DND-41 (cell line): ENCODE measurements around the gene PCYOX1L.

ENCODE experiments used
- ATAC-seq: fragments of 200-7000 bp; cut with Tn5 transposase; 3 replicates; pipeline ENCODE4 v1.9.1; 2021; ENCODE audit warnings: low read depth; ENCODE audit not compliant: insufficient read depth
- DNase-seq: peaks from one replicate; pipeline ENCODE4 v3.0.0-alpha.2; 2020
- H2AFZ ChIP-seq: 2 replicates; pipeline ENCODE4 v1.6.0; 2012; ENCODE audit warnings: low read depth, low read length
- H3K27ac ChIP-seq: 2 replicates; pipeline ENCODE4 v1.5.1; 2012; ENCODE audit warnings: low read length, inconsistent platforms
- H3K27me3 ChIP-seq: fragments of 200-600 bp; sonication (generic); 2 replicates; pipeline ENCODE4 v1.6.0; 2012; ENCODE audit warnings: low read length, mild to moderate bottlenecking, inconsistent platforms; ENCODE audit not compliant: insufficient read depth, poor library complexity
- H3K36me3 ChIP-seq: 2 replicates; pipeline ENCODE4 v1.5.1; 2012; ENCODE audit warnings: low read length, inconsistent platforms; ENCODE audit not compliant: insufficient read depth
- H3K4me1 ChIP-seq: 2 replicates; pipeline ENCODE4 v1.5.1; 2012; ENCODE audit warnings: mild to moderate bottlenecking, low read length; ENCODE audit not compliant: insufficient read depth
- H3K4me2 ChIP-seq: 2 replicates; pipeline ENCODE4 v1.6.0; 2012; ENCODE audit warnings: mild to moderate bottlenecking, moderate library complexity, low read length, inconsistent platforms; ENCODE audit not compliant: insufficient read depth
- H3K4me3 ChIP-seq, 2 experiments: fragments of 200-600 bp in 1 of 2; shearing (Covaris generic) in 1 of 2; 2 replicates each; pipeline ENCODE4 v1.5.1; 2012 to 2016; ENCODE audit warnings: inconsistent platforms in 2 of 2, low read length in 2 of 2, mild to moderate bottlenecking in 2 of 2, low read depth in 1 of 2, moderate library complexity in 1 of 2
- H3K79me2 ChIP-seq: 2 replicates; pipeline ENCODE4 v1.6.0; 2012; ENCODE audit warnings: low read length, inconsistent platforms; ENCODE audit not compliant: insufficient read depth
- H3K9ac ChIP-seq: 2 replicates; pipeline ENCODE4 v1.6.0; 2012; ENCODE audit warnings: low read depth, mild to moderate bottlenecking, inconsistent platforms, low read length, moderate library complexity
- H3K9me3 ChIP-seq: 2 replicates; pipeline ENCODE4 v1.5.1; 2012; ENCODE audit warnings: low read length, moderate library complexity, mild to moderate bottlenecking, inconsistent platforms; ENCODE audit not compliant: insufficient read depth, severe bottlenecking
- H4K20me1 ChIP-seq: 2 replicates; pipeline ENCODE4 v1.6.0; 2012; ENCODE audit warnings: low read length; ENCODE audit not compliant: insufficient read depth
- CTCF ChIP-seq: IDR thresholded peaks from 2 replicates; pipeline ENCODE4 v1.5.1; 2012; ENCODE audit warnings: borderline replicate concordance, low read length, moderate library complexity, mild to moderate bottlenecking; ENCODE audit not compliant: poor library complexity, severe bottlenecking; ENCODE audit errors: extremely low read depth
- EZH2 ChIP-seq: IDR thresholded peaks from 3 replicates; pipeline ENCODE4 v1.6.1; 2012; ENCODE audit warnings: borderline replicate concordance, low read depth, mild to moderate bottlenecking, moderate library complexity, low read length, inconsistent platforms; ENCODE audit not compliant: severe bottlenecking

PCYOX1L gene

GRCh38 chr5:149328177-149328576 is 29.7 kb upstream of the PCYOX1L start:
- Histone ChIP-seq H4K20me1 (no peaks in the 10 kb centered on the region), H3K79me2 (no peaks in the 10 kb centered on the region), H3K9me3 (no peaks in the 10 kb centered on the region), H3K9ac (no peak overlapping the region), H3K4me2 (no peak overlapping the region), H3K27ac (no peak overlapping the region), H3K27me3 (no peaks in the 10 kb centered on the region), H2AFZ (no peak overlapping the region), H3K36me3 (no peaks in the 10 kb centered on the region), H3K4me3 (no peak overlapping the region), H3K4me1 (no peaks in the 10 kb centered on the region)
- TF ChIP-seq EZH2 = no peak
- TF ChIP-seq CTCF = no peak
- no peak for ATAC-seq
- DNase-seq = no peak

GRCh38 chr5:149333711-149334443 is 24.0 kb upstream of the PCYOX1L start:
- H2AFZ ChIP-seq = no peak overlapping the region
- H3K9ac ChIP-seq = no peak overlapping the region
- DNase-seq (no peak), ATAC-seq (no peak)
- no peaks in the 10 kb centered on the region for H4K20me1 ChIP-seq
- no peak overlapping the region for H3K4me3 ChIP-seq
- no peak overlapping the region for H3K27ac ChIP-seq
- no peaks in the 10 kb centered on the region for H3K9me3 ChIP-seq
- no peaks in the 10 kb centered on the region for H3K4me1 ChIP-seq
- H3K36me3 ChIP-seq = no peaks in the 10 kb centered on the region
- H3K79me2 ChIP-seq = no peaks in the 10 kb centered on the region
- H3K4me2 ChIP-seq = no peak overlapping the region
- no peaks in the 10 kb centered on the region for H3K27me3 ChIP-seq
- TF ChIP-seq EZH2 = no peak
- TF ChIP-seq CTCF = no peak

- ATAC-seq (no peak), DNase-seq (no peak)
- H3K4me1 ChIP-seq = no peaks in the 10 kb centered on the region
- no peaks in the 10 kb centered on the region for H4K20me1 ChIP-seq
- TF ChIP-seq CTCF = no peak
- TF ChIP-seq EZH2 = no peak
- H3K4me3 ChIP-seq = no peak overlapping the region
- H3K9ac ChIP-seq = no peak overlapping the region
- no peak overlapping the region for H2AFZ ChIP-seq
- no peak overlapping the region for H3K4me2 ChIP-seq
- H3K9me3 ChIP-seq = no peaks in the 10 kb centered on the region
- H3K27me3 ChIP-seq = no peaks in the 10 kb centered on the region
- no peaks in the 10 kb centered on the region for H3K36me3 ChIP-seq
- no peak overlapping the region for H3K27ac ChIP-seq
- H3K79me2 ChIP-seq = no peaks in the 10 kb centered on the region
Measured at GRCh38 chr5:149337736-149338135, 20.1 kb upstream of the PCYOX1L start.
